ENCODE measurements around the gene ACER3.
"Not testable (repeated sequence)": the region's sequence is repeated elsewhere in the genome, so short reads cannot be mapped to it uniquely, and the experiment has no call there.

The ACER3 gene

GRCh38 chr11:76872959-76873827, 12.5 kb downstream of the ACER3 start:
- no peak for DNase-seq (ENCODE audit: low read depth)

- DNase-seq (ENCODE audit: low read depth), result no peak
These were observed 17.3 kb downstream of the ACER3 start for GRCh38 chr11:76878014-76878413.

- DNase-seq (ENCODE audit: low read depth), result no peak
These were observed 19.6 kb downstream of the ACER3 start for GRCh38 chr11:76880314-76880713.

GRCh38 chr11:76880956-76881355, 20.2 kb downstream of the ACER3 start:
- DNase-seq (ENCODE audit: low read depth), result no peak

GRCh38 chr11:76885390-76886097, 24.8 kb downstream of the ACER3 start:
- DNase-seq (ENCODE audit: low read depth), result no peak

GRCh38 chr11:76888989-76889388, 28.3 kb downstream of the ACER3 start:
- no peak for DNase-seq (ENCODE audit: low read depth)

- DNase-seq (ENCODE audit: low read depth), result no peak
These were observed 28.8 kb downstream of the ACER3 start for GRCh38 chr11:76889411-76889975.

GRCh38 chr11:76890329-76890728, 29.6 kb downstream of the ACER3 start:
- no peak for DNase-seq (ENCODE audit: low read depth)

GRCh38 chr11:76891285-76891684, 30.6 kb downstream of the ACER3 start:
- DNase-seq (ENCODE audit: low read depth), result no peak

- DNase-seq (ENCODE audit: low read depth), result no peak
These were observed 31.1 kb downstream of the ACER3 start for GRCh38 chr11:76891793-76892192.

GRCh38 chr11:76892306-76892705, 31.6 kb downstream of the ACER3 start:
- no peak for DNase-seq (ENCODE audit: low read depth)

GRCh38 chr11:76897233-76897632, 36.5 kb downstream of the ACER3 start:
- DNase-seq (ENCODE audit: low read depth), result no peak

- no peak for DNase-seq (ENCODE audit: low read depth)
These were observed 40.4 kb downstream of the ACER3 start for GRCh38 chr11:76901144-76901543.

- not testable (repeated sequence) for DNase-seq (ENCODE audit: low read depth)
These were observed 40.9 kb downstream of the ACER3 start for GRCh38 chr11:76901622-76902021.

GRCh38 chr11:76902121-76903014, 41.6 kb downstream of the ACER3 start:
- no peak for DNase-seq (ENCODE audit: low read depth)

- no peak for DNase-seq (ENCODE audit: low read depth)
These were observed 42.6 kb downstream of the ACER3 start for GRCh38 chr11:76903325-76903724.

- DNase-seq (ENCODE audit: low read depth), result no peak
These were observed 50.1 kb downstream of the ACER3 start for GRCh38 chr11:76910620-76911414.

GRCh38 chr11:76911415-76911808, 50.7 kb downstream of the ACER3 start:
- no peak for DNase-seq (ENCODE audit: low read depth)

GRCh38 chr11:76916712-76917111, 56.0 kb downstream of the ACER3 start:
- DNase-seq (ENCODE audit: low read depth), result no peak

- no peak for DNase-seq (ENCODE audit: low read depth)
These were observed 58.2 kb downstream of the ACER3 start for GRCh38 chr11:76918941-76919386.

GRCh38 chr11:76919467-76919866, 58.7 kb downstream of the ACER3 start:
- no peak for DNase-seq (ENCODE audit: low read depth)

Measured in activated gamma-delta T cell treated with anti-CD3 and anti-CD28 coated beads, Interleukin-2, amount 50 U/mL, for 16 hours (primary cell).